Ishikawa (cell line): ENCODE data around the gene ANXA8.

ENCODE experiments used
- CEBPB ChIP-seq: IDR thresholded peaks from 2 replicates; pipeline ENCODE4 v1.6.1; 2012
- CREB1 ChIP-seq: IDR thresholded peaks from 2 replicates; pipeline ENCODE4 v1.6.1; 2012; ENCODE audit warnings: low read depth
- EGR1 ChIP-seq: IDR thresholded peaks from 2 replicates; pipeline ENCODE4 v1.6.1; 2012
- EP300 ChIP-seq: IDR thresholded peaks from 2 replicates; pipeline ENCODE4 v1.6.1; 2012; ENCODE audit warnings: borderline replicate concordance
- FOXM1 ChIP-seq: IDR thresholded peaks from 2 replicates; pipeline ENCODE4 v1.6.1; 2012; ENCODE audit warnings: low read depth, borderline replicate concordance
- MAX ChIP-seq: IDR thresholded peaks from 2 replicates; pipeline ENCODE4 v1.6.1; 2012
- NFIC ChIP-seq: IDR thresholded peaks from 2 replicates; pipeline ENCODE4 v1.6.1; 2012
- RAD21 ChIP-seq: IDR thresholded peaks from 2 replicates; pipeline ENCODE4 v1.6.1; 2012; ENCODE audit warnings: low read depth
- TAF1 ChIP-seq: IDR thresholded peaks from 2 replicates; pipeline ENCODE4 v1.6.1; 2012; ENCODE audit warnings: low read depth, mild to moderate bottlenecking
- TCF12 ChIP-seq: IDR thresholded peaks from 2 replicates; pipeline ENCODE4 v1.6.1; 2012; ENCODE audit warnings: low read depth
- TEAD4 ChIP-seq: IDR thresholded peaks from 2 replicates; pipeline ENCODE4 v1.6.1; 2012
- YY1 ChIP-seq: IDR thresholded peaks from 2 replicates; pipeline ENCODE4 v1.6.1; 2012; ENCODE audit warnings: low read depth
- ZBTB7A ChIP-seq: IDR thresholded peaks from 2 replicates; pipeline ENCODE4 v1.6.1; 2012; ENCODE audit warnings: low read depth
- TF ChIP-seq, protein P1 (sequence below): IDR thresholded peaks from 2 replicates; pipeline ENCODE4 v1.6.1; 2012; ENCODE audit warnings: low read depth, mild to moderate bottlenecking
- TF ChIP-seq, protein P2 (sequence below): IDR thresholded peaks from 2 replicates; pipeline ENCODE4 v1.6.1; 2012

The ANXA8 gene

DNA sequence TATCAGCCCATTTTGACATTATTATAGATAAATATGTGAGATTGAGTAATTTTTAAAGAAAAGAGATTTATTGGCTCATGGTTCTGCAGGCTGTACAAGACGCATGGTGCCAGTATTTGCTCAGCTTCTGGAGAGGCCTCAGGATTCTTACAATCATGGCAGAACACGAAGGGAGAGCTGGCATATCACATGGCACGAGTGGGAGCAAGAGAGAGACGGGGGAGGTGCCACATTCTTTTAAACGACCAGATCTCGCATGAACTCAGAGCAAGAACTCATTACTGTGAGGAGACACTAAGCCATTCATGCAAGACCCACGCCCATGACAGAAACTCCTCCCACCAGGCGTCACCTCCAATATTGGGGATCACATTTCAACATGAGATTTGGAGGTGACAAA lies 59.7 kb downstream of the ANXA8 start:
- TF ChIP-seq RAD21 (no peak), ZBTB7A (no peak), FOXM1 (no peak), TAF1 (no peak), CEBPB (no peak), YY1 (no peak), TCF12 (no peak), MAX (no peak), EGR1 (no peak)
- TF ChIP-seq, protein P1, sequence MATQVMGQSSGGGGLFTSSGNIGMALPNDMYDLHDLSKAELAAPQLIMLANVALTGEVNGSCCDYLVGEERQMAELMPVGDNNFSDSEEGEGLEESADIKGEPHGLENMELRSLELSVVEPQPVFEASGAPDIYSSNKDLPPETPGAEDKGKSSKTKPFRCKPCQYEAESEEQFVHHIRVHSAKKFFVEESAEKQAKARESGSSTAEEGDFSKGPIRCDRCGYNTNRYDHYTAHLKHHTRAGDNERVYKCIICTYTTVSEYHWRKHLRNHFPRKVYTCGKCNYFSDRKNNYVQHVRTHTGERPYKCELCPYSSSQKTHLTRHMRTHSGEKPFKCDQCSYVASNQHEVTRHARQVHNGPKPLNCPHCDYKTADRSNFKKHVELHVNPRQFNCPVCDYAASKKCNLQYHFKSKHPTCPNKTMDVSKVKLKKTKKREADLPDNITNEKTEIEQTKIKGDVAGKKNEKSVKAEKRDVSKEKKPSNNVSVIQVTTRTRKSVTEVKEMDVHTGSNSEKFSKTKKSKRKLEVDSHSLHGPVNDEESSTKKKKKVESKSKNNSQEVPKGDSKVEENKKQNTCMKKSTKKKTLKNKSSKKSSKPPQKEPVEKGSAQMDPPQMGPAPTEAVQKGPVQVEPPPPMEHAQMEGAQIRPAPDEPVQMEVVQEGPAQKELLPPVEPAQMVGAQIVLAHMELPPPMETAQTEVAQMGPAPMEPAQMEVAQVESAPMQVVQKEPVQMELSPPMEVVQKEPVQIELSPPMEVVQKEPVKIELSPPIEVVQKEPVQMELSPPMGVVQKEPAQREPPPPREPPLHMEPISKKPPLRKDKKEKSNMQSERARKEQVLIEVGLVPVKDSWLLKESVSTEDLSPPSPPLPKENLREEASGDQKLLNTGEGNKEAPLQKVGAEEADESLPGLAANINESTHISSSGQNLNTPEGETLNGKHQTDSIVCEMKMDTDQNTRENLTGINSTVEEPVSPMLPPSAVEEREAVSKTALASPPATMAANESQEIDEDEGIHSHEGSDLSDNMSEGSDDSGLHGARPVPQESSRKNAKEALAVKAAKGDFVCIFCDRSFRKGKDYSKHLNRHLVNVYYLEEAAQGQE = no peak
- TF ChIP-seq, protein P2, sequence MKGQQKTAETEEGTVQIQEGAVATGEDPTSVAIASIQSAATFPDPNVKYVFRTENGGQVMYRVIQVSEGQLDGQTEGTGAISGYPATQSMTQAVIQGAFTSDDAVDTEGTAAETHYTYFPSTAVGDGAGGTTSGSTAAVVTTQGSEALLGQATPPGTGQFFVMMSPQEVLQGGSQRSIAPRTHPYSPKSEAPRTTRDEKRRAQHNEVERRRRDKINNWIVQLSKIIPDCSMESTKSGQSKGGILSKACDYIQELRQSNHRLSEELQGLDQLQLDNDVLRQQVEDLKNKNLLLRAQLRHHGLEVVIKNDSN = no peak

GRCh38 chr10:47423476-47423875 lies 60.4 kb downstream of the ANXA8 start:
- TF ChIP-seq MAX = no peak
- TF ChIP-seq FOXM1 = no peak
- TF ChIP-seq TAF1 = no peak
- TF ChIP-seq EGR1 = peak; percentile 39; the same call in 1 of the 2 replicates
- TF ChIP-seq CEBPB = no peak
- TF ChIP-seq CREB1 = no peak
- TF ChIP-seq, protein P2 = 0 out of 2 replicates have a peak, but pooled peaks have one; percentile 5
- no peak for TF ChIP-seq YY1

GRCh38 chr10:47421057-47421952 lies 62.6 kb downstream of the ANXA8 start:
- TF ChIP-seq CREB1 (no peak), RAD21 (no peak), NFIC (no peak), TCF12 (no peak), EP300 (no peak), FOXM1 (no peak), TAF1 (no peak), CEBPB (no peak), TEAD4 (no peak), YY1 (no peak), EGR1 (no peak)
- TF ChIP-seq, protein P2 = no peak

DNA sequence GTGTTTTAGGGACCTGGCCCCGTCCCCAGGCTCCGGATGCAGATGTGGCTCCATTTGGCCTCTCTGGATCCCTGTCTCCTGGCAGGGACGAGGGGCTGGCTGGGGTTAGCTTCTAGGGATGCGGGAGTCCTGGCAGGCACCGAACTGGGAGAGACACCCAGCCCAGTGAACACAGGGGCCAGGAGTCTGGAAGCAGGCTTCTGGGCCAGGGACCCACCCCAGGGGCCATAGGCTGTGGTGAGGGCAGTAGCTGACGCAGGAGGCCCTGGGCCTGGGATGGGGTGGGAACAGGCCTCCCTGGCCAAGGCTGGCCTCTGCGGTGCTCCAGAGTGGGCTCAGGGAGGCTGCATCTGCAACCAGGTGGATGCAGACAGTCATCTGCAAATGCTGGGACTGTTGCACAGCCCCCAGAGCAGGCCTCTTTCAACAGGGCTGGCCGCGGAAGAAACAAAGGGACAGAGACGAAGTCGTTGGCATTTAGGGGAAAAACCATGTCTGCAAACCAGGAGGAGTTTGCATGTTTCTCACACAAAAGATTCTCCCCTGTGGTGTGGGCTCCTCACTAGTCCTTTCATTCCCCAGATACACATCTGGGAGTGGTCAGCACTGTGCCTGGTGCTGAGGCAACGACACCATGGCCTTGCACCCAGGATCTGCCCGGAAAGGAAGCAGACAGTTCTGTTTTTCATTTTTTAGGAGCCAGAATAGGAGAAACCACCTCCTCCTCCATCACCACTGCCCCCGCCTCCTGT lies 63.4 kb downstream of the ANXA8 start:
- TF ChIP-seq, protein P2 = no peak
- no peak for TF ChIP-seq NFIC
- no peak for TF ChIP-seq TCF12
- TF ChIP-seq EP300 = no peak
- TF ChIP-seq EGR1 = no peak
- no peak for TF ChIP-seq RAD21
- no peak for TF ChIP-seq YY1
- TF ChIP-seq, protein P1 = no peak
- TF ChIP-seq FOXM1 = no peak
- no peak for TF ChIP-seq CEBPB
- TF ChIP-seq TEAD4 = no peak
- no peak for TF ChIP-seq TAF1
- no peak for TF ChIP-seq ZBTB7A
- no peak for TF ChIP-seq CREB1
